ENCODE measurements around the gene IMP4. TPM values are rescaled to one million over a fixed set of nuclear protein-coding genes. Genes with fewer than 3 reads are reported as not detected.
A peak's percentile ranks its signal among the peaks of the same experiment; 100 is the strongest.

IMP4 gene
- total and polyA plus RNA-seq, 2 of the 13 experiments (the other 11 are each of a cell fraction or from before 2014, with no cell fraction given), result 142 to 158 TPM

GRCh38 chr2:130391058-130391871 lies 48.6 kb downstream of the IMP4 start (continued):
- no peak for TF ChIP-seq ZC3H13 (CRISPR knock-in tag; IDR thresholded peaks at IDR 0.05)
- TF ChIP-seq NFYB (CRISPR knock-in tag; IDR thresholded peaks at IDR 0.05), result no peak
- no peak for TF ChIP-seq NRL (CRISPR knock-in tag; IDR thresholded peaks at IDR 0.05; ENCODE audit: borderline replicate concordance)
- TF ChIP-seq SMARCC2 (IDR thresholded peaks at IDR 0.05), result no peak
- no peak for TF ChIP-seq KDM3A (CRISPR knock-in tag; IDR thresholded peaks at IDR 0.05; ENCODE audit: low read depth)
- peak; percentile 76 for TF ChIP-seq POGK (CRISPR knock-in tag; conservative IDR thresholded peaks at IDR 0.05)
- TF ChIP-seq NR2F2 (IDR thresholded peaks at IDR 0.05; ENCODE audit: borderline replicate concordance, low read depth), result no peak
- TF ChIP-seq ZNF564 (CRISPR knock-in tag; IDR thresholded peaks at IDR 0.05), result no peak
- peak; percentile 64; the same call in 1 of the 2 replicates for TF ChIP-seq ZNF704 (CRISPR knock-in tag; IDR thresholded peaks at IDR 0.05; ENCODE audit: borderline replicate concordance)
- no peak; the same call in 1 of the 2 replicates for TF ChIP-seq SALL2 (CRISPR knock-in tag; IDR thresholded peaks at IDR 0.05)
- TF ChIP-seq ZNF101 (CRISPR knock-in tag; IDR thresholded peaks at IDR 0.05; ENCODE audit: borderline replicate concordance, low read depth), result no peak
- TF ChIP-seq SMAD9 (CRISPR knock-in tag; IDR thresholded peaks at IDR 0.05), result no peak
- no peak for TF ChIP-seq REL (CRISPR knock-in tag; conservative IDR thresholded peaks at IDR 0.05)
- peak; percentile 39 to 79; a peak in 3 of 4 replicates for TF ChIP-seq POLR2A (IDR thresholded peaks at IDR 0.05; ENCODE audit: insufficient read depth in 1 of 2, low read depth in 2 of 2, low read length in 2 of 2)
- TF ChIP-seq PAF1 (CRISPR knock-in tag; IDR thresholded peaks at IDR 0.05), result no peak
- TF ChIP-seq ZKSCAN8 (CRISPR knock-in tag; IDR thresholded peaks at IDR 0.05; ENCODE audit: borderline replicate concordance), result 0 out of 2 replicates have a peak, but pooled peaks have one; percentile 11
- TF ChIP-seq ZNF282 (IDR thresholded peaks at IDR 0.05; ENCODE audit: partially characterized antibody), result no peak
- TF ChIP-seq ZNF652 (CRISPR knock-in tag; IDR thresholded peaks at IDR 0.05; ENCODE audit: borderline replicate concordance, low read depth), result no peak
- TF ChIP-seq HNF1A (IDR thresholded peaks at IDR 0.05; ENCODE audit: low read depth), result no peak
- TF ChIP-seq HNF1A (CRISPR knock-in tag; IDR thresholded peaks at IDR 0.05; ENCODE audit: borderline replicate concordance), result no peak
- TF ChIP-seq XBP1 (CRISPR knock-in tag; IDR thresholded peaks at IDR 0.05), result no peak
- peak; percentile 48; the same call in 1 of the 2 replicates for TF ChIP-seq ZNF276 (CRISPR knock-in tag; IDR thresholded peaks at IDR 0.05; ENCODE audit: low read depth)
